WTC11 (cell line): ENCODE measurements around the gene PDE8B. TPM values are rescaled to one million over a fixed set of nuclear protein-coding genes. Genes with fewer than 3 reads are reported as not detected.

Source experiments
- ATAC-seq: fragments of 200-7000 bp; cut with Tn5 transposase; 2 replicates; pipeline ENCODE4 v1.10.0; 2021; ENCODE audit warnings: mild to moderate bottlenecking, moderate library complexity
- CTCF ChIA-PET: fragments of 300-600 bp; sonication (Branson Sonifier 250); formaldehyde crosslinking; loops from one replicate; lab custom pipeline; 2021; ENCODE audit warnings: antibody characterized with exemption; lab: Charles Lee
- POLR2A ChIA-PET: fragments of 350-600 bp; sonication (Branson Sonifier 250); formaldehyde crosslinking; loops from one replicate; lab custom pipeline; 2021; ENCODE audit warnings: antibody characterized with exemption; lab: Charles Lee
- DNase-seq: peaks from one replicate; pipeline ENCODE4 v3.0.0; 2021; ENCODE audit warnings: low spot score
- H3K27ac Mint-ChIP-seq: 2 replicates; pipeline ENCODE4 v1.8.0; 2021; ENCODE audit warnings: mixed read lengths
- H3K27me3 Mint-ChIP-seq: 2 replicates; pipeline ENCODE4 v1.8.0; 2021; ENCODE audit warnings: low read depth, mild to moderate bottlenecking, moderate library complexity, mixed read lengths
- H3K36me3 Mint-ChIP-seq: 2 replicates; pipeline ENCODE4 v1.8.0; 2021; ENCODE audit warnings: mixed read lengths
- H3K4me1 Mint-ChIP-seq: 2 replicates; pipeline ENCODE4 v1.8.0; 2022; ENCODE audit warnings: mixed read lengths
- H3K4me3 Mint-ChIP-seq: 2 replicates; pipeline ENCODE4 v1.8.0; 2021; ENCODE audit warnings: mild to moderate bottlenecking, moderate library complexity, mixed read lengths
- H3K9me3 Mint-ChIP-seq: 2 replicates; pipeline ENCODE4 v1.8.0; 2021; ENCODE audit warnings: mixed read lengths
- E2F4 ChIP-seq: sonication (generic); formaldehyde crosslinking; IDR thresholded peaks from 2 replicates; pipeline ENCODE4 v1.8.1; 2022; ENCODE audit warnings: low read depth, mild to moderate bottlenecking, moderate library complexity, missing genetic modification reagents, borderline replicate concordance
- GABPB1 ChIP-seq: sonication (generic); formaldehyde crosslinking; IDR thresholded peaks from 2 replicates; pipeline ENCODE4 v1.8.1; 2023; ENCODE audit warnings: mild to moderate bottlenecking, missing genetic modification reagents
- HMGXB4 ChIP-seq: sonication (generic); formaldehyde crosslinking; IDR thresholded peaks from 2 replicates; pipeline ENCODE4 v1.8.1; 2023; ENCODE audit warnings: mild to moderate bottlenecking, moderate library complexity, missing genetic modification reagents
- IRF1 ChIP-seq: sonication (generic); formaldehyde crosslinking; IDR thresholded peaks from 2 replicates; pipeline ENCODE4 v1.8.0; 2023; ENCODE audit warnings: missing genetic modification reagents
- JUN ChIP-seq: sonication (generic); formaldehyde crosslinking; IDR thresholded peaks from 2 replicates; pipeline ENCODE4 v1.8.0; 2023; ENCODE audit warnings: mild to moderate bottlenecking, missing genetic modification reagents
- MXD4 ChIP-seq: fragments of 250-450 bp; sonication (Bioruptor Pico); IDR thresholded peaks from 2 replicates; pipeline ENCODE4 v1.8.0; 2021; ENCODE audit warnings: mild to moderate bottlenecking, moderate library complexity, borderline replicate concordance
- NFATC4 ChIP-seq: fragments of 250-450 bp; sonication (Bioruptor Pico); IDR thresholded peaks from 2 replicates; pipeline ENCODE4 v1.9.0; 2021; ENCODE audit warnings: mild to moderate bottlenecking
- NFE2L1 ChIP-seq: sonication (generic); formaldehyde crosslinking; IDR thresholded peaks from 2 replicates; pipeline ENCODE4 v1.8.1; 2023; ENCODE audit warnings: missing genetic modification reagents
- NR3C1 ChIP-seq: sonication (generic); formaldehyde crosslinking; conservative IDR thresholded peaks from 2 replicates; pipeline ENCODE4 v1.8.1; 2023; ENCODE audit warnings: low read depth, mild to moderate bottlenecking, missing genetic modification reagents
- PRDM15 ChIP-seq: sonication (generic); formaldehyde crosslinking; IDR thresholded peaks from 2 replicates; pipeline ENCODE4 v1.8.0; 2022; ENCODE audit warnings: missing genetic modification reagents
- PRRX2 ChIP-seq: fragments of 250-450 bp; sonication (Bioruptor Pico); IDR thresholded peaks from 2 replicates; pipeline ENCODE4 v1.8.0; 2021; ENCODE audit warnings: mild to moderate bottlenecking
- RELA ChIP-seq: sonication (generic); formaldehyde crosslinking; IDR thresholded peaks from 2 replicates; pipeline ENCODE4 v1.8.1; 2022; ENCODE audit warnings: missing genetic modification reagents, mild to moderate bottlenecking, borderline replicate concordance
- RORB ChIP-seq: fragments of 250-450 bp; sonication (Bioruptor Pico); IDR thresholded peaks from 2 replicates; pipeline ENCODE4 v1.9.0; 2021; ENCODE audit warnings: mild to moderate bottlenecking
- STAT6 ChIP-seq: sonication (generic); formaldehyde crosslinking; conservative IDR thresholded peaks from 2 replicates; pipeline ENCODE4 v1.8.1; 2023; ENCODE audit warnings: mild to moderate bottlenecking, low read depth, missing genetic modification reagents, moderate library complexity
- ZNF121 ChIP-seq: sonication (generic); formaldehyde crosslinking; IDR thresholded peaks from 2 replicates; pipeline ENCODE4 v1.8.0; 2023; ENCODE audit warnings: missing genetic modification reagents
- ZNF423 ChIP-seq: fragments of 250-450 bp; sonication (Bioruptor Pico); IDR thresholded peaks from 2 replicates; pipeline ENCODE4 v2.1.2; 2022; ENCODE audit warnings: mild to moderate bottlenecking, moderate library complexity
- ZNF512 ChIP-seq: sonication (generic); formaldehyde crosslinking; IDR thresholded peaks from 2 replicates; pipeline ENCODE4 v1.8.1; 2022; ENCODE audit warnings: missing genetic modification reagents, borderline replicate concordance
- total RNA-seq: library from RNA; stranded (reverse); gene quantifications from 3 replicates; pipeline ENCODE4 v1.2.3, GENCODE V29; 2021

The PDE8B gene
- total RNA-seq, 1 experiment from 2014 or later, result 0.31 TPM

GRCh38 chr5:77298146-77298545 lies 87.7 kb downstream of the PDE8B start:
- TF ChIP-seq PRRX2 (CRISPR knock-in tag) (no peak), NFE2L1 (no peak), JUN (no peak), IRF1 (CRISPR knock-in tag) (no peak), GABPB1 (no peak), ZNF121 (CRISPR knock-in tag) (no peak), NFATC4 (CRISPR knock-in tag) (no peak), ZNF512 (CRISPR knock-in tag) (no peak), HMGXB4 (no peak), NR3C1 (CRISPR knock-in tag) (no peak), STAT6 (CRISPR knock-in tag) (no peak), E2F4 (CRISPR knock-in tag) (no peak), ZNF423 (no peak), RELA (no peak), PRDM15 (CRISPR knock-in tag) (no peak), MXD4 (no peak), RORB (CRISPR knock-in tag) (no peak)
- TF ChIP-seq, all 79 proteins: peak for 0
- Mint-ChIP-seq H3K4me1 (0 out of 2 replicates have a peak, but pooled peaks cover 3% of the 10 kb centered on the region), H3K27ac (no peak overlapping the region), H3K4me3 (no peak overlapping the region), H3K27me3 (no peaks in the 10 kb centered on the region), H3K36me3 (no peaks in the 10 kb centered on the region), H3K9me3 (no peaks in the 10 kb centered on the region)
- CTCF ChIA-PET, result no interaction called here
- POLR2A ChIA-PET, result no interaction called here
- DNase-seq (no peak), ATAC-seq (no peak)
